ENCODE measurements around the gene CALHM5. TPM values are rescaled to one million over a fixed set of nuclear protein-coding genes. Genes with fewer than 3 reads are reported as not detected.

Gene CALHM5
- polyA plus RNA-seq, 4 donors = under 0.01 to 0.66 (median 0.21) TPM

DNA sequence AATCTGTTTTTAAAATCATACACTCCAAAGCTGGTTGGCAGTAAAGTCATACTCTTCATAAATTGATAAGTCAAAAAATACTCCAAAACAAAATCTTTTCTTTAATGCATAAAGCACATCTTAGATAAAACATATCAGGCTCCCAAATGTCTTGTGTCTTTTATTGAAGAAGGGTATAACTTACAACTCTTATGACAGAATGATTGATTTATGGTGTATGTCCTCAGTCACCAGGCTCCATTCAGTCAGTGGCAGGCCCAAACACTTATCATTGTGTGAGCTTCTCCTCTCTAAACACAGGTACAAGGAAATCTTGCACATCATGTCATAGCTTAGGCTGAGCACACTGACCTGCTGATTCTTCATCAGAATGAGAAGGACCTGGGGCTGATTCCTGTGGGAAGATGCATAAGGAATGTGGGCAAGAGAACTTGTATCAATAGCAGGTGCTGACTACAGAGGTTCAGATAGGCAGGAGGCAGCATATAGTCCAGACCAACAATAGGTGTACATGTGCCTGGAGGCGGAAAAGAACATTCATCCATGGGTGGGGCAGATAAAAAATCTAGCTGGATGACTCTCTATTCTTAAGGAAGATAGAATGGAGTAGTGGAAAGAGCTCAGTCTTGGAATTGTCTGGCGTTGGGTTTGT is 1.9 kb downstream of the CALHM5 start:
- Histone ChIP-seq H3K27ac (ENCODE audit: low read depth in 1 of 3, low read length in 2 of 3) (no peak overlapping the region), H3K4me1 (ENCODE audit: control insufficient read depth in 3 of 3, insufficient read depth in 2 of 3, low read depth in 1 of 3, low read length in 2 of 3) (peaks cover 0 to 3% (median 0%) of the 10 kb centered on the region in 3 donors), H3K36me3 (ENCODE audit: control insufficient read depth in 3 of 3, insufficient read depth in 2 of 3, low read depth in 1 of 3, low read length in 3 of 3) (no peaks in the 10 kb centered on the region), H3K27me3 (ENCODE audit: control insufficient read depth in 3 of 3, insufficient read depth in 3 of 3, low read length in 3 of 3) (no peaks in the 10 kb centered on the region), H3K9me3 (ENCODE audit: control insufficient read depth in 2 of 2, insufficient read depth in 1 of 2, low read depth in 1 of 2, low read length in 1 of 2) (no peaks in the 10 kb centered on the region), H3K4me3 (ENCODE audit: low read depth in 1 of 3, low read length in 3 of 3) (no peak overlapping the region)
- WGBS, 3 donors = 65 to 82% (median 76%) methylated on average over 2 of the region's 2 CpGs
- DNase-seq (no peak), FAIRE-seq (no peak)

DNA sequence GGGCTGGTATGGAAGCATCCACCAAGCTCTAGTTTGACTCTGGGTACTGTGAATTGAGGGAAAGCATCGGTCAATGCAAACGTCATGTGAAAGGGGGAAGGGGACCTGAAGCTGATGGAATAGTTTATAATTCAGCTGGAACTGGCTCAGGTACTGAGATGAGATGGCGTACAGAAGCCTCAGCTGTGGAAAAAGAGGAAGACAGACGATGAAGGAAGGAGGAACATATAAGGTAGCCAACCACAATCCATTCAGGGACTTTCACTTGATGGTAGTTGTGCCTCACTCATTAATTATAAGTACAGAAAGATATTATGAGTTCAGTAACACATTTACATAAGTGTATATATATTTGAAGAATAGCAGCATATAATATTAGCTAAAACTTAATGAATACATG is 2.7 kb downstream of the CALHM5 start:
- WGBS, 3 donors = 81 to 89% (median 85%) methylated on average over 4 of the region's 4 CpGs
- Histone ChIP-seq H3K27ac (ENCODE audit: low read depth in 1 of 3, low read length in 2 of 3) (no peak overlapping the region), H3K36me3 (ENCODE audit: control insufficient read depth in 3 of 3, insufficient read depth in 2 of 3, low read depth in 1 of 3, low read length in 3 of 3) (no peaks in the 10 kb centered on the region), H3K27me3 (ENCODE audit: control insufficient read depth in 3 of 3, insufficient read depth in 3 of 3, low read length in 3 of 3) (no peaks in the 10 kb centered on the region), H3K4me3 (ENCODE audit: low read depth in 1 of 3, low read length in 3 of 3) (no peak overlapping the region), H3K9me3 (ENCODE audit: control insufficient read depth in 2 of 2, insufficient read depth in 1 of 2, low read depth in 1 of 2, low read length in 1 of 2) (no peaks in the 10 kb centered on the region), H3K4me1 (ENCODE audit: control insufficient read depth in 3 of 3, insufficient read depth in 2 of 3, low read depth in 1 of 3, low read length in 2 of 3) (peaks cover 0 to 3% (median 0%) of the 10 kb centered on the region in 3 donors)
- FAIRE-seq (no peak), DNase-seq (no peak)

DNA sequence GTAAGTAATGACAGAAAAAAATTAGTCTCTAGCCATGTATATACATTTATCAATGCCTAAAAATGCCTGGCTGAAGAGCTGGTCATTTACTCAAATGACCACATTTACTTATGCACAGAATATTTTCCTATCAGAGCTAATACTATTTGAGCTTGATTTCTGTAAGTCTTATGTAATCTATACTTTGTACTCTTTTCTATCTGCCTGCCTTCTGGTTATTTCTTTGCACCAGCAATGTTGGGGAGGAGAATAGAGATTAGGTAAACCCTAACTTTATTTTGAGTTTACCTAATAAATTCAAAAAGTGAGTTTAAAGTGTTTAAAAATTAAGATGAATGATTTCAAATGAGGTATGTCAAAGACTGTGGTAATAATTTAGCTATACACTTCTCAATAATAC is 3.7 kb downstream of the CALHM5 start:
- H3K36me3 ChIP-seq (ENCODE audit: control insufficient read depth in 3 of 3, insufficient read depth in 2 of 3, low read depth in 1 of 3, low read length in 3 of 3) = no peaks in the 10 kb centered on the region
- no peaks in the 10 kb centered on the region for H3K27me3 ChIP-seq (ENCODE audit: control insufficient read depth in 3 of 3, insufficient read depth in 3 of 3, low read length in 3 of 3)
- no peak overlapping the region for H3K4me3 ChIP-seq (ENCODE audit: low read depth in 1 of 3, low read length in 3 of 3)
- H3K27ac ChIP-seq (ENCODE audit: low read depth in 1 of 3, low read length in 2 of 3) = no peak overlapping the region
- FAIRE-seq (no peak), DNase-seq (no peak)
- H3K4me1 ChIP-seq (ENCODE audit: control insufficient read depth in 3 of 3, insufficient read depth in 2 of 3, low read depth in 1 of 3, low read length in 2 of 3) = peaks cover 0 to 3% (median 0%) of the 10 kb centered on the region in 3 donors
- no peaks in the 10 kb centered on the region for H3K9me3 ChIP-seq (ENCODE audit: control insufficient read depth in 2 of 2, insufficient read depth in 1 of 2, low read depth in 1 of 2, low read length in 1 of 2)

DNA sequence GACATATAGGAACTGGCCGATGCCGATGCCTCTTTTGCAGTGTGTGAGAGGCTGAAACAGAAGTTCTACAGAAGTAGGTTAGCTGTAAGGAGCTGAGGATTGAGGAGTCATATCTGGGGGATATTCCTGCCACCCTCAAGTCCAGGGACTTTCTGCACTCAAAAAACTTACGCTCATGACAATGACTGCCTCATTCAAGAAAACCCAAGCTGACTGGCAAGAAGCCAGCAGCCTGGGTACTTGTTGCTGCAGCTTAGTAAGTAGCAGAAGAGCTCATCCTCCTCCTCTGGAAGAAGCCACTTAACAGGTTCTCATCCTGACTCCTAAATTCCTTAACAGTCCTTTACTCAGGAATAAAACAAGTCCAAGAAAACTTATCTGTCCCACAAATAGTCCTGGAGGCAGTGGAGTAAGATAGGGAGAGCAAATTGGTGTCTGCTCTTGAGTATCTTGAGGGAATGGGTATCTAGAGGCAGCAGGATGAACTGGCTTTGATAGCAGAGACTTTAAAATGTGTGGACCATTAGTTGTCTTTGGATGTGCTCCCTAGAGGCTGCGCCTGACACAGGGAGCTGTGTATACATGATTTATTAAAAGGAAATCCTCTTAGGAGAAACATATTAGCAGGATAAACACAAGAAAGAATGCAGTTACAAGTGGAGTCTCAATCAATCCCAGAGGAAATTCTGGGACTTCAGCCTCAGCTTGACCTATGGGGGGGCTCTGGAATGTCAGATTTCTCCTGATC is 7.4 kb downstream of the CALHM5 start:
- H3K4me3 ChIP-seq (ENCODE audit: low read depth in 1 of 3, low read length in 3 of 3) = no peak overlapping the region
- H3K4me1 ChIP-seq (ENCODE audit: control insufficient read depth in 3 of 3, insufficient read depth in 2 of 3, low read depth in 1 of 3, low read length in 2 of 3) = peaks cover 0 to 3% (median 0%) of the 10 kb centered on the region in 3 donors
- no peaks in the 10 kb centered on the region for H3K9me3 ChIP-seq (ENCODE audit: control insufficient read depth in 2 of 2, insufficient read depth in 1 of 2, low read depth in 1 of 2, low read length in 1 of 2)
- no peak overlapping the region for H3K27ac ChIP-seq (ENCODE audit: low read depth in 1 of 3, low read length in 2 of 3)
- H3K36me3 ChIP-seq (ENCODE audit: control insufficient read depth in 3 of 3, insufficient read depth in 2 of 3, low read depth in 1 of 3, low read length in 3 of 3) = no peaks in the 10 kb centered on the region
- DNase-seq = no peak
- no peaks in the 10 kb centered on the region for H3K27me3 ChIP-seq (ENCODE audit: control insufficient read depth in 3 of 3, insufficient read depth in 3 of 3, low read length in 3 of 3)
- FAIRE-seq = no peak
- 75 to 89% (median 83%) methylated on average over 4 of the region's 4 CpGs for WGBS, 3 donors

DNA sequence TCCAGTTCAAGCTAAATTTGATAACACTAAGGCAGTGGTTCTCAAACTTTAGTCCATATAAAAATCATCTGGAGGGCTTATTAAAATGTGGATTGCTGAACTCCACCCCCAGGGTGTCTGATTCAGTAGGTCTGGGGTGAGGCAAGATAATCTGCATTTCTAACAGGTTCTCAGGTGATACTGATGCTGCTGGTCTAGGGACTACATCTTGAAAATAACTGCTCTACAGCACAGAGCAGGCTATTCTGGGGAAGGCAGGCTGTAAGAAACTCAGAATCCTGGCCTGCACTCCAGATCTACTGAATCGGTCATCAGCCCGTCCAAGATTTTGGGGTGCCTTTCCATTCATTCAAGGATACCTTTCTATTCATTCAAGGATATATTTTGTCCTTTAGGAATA is 11.5 kb downstream of the CALHM5 start:
- 95 to 98% (median 96%) methylated on average over 2 of the region's 2 CpGs for WGBS, 3 donors
- Histone ChIP-seq H3K4me3 (ENCODE audit: low read depth in 1 of 3, low read length in 3 of 3) (no peak overlapping the region), H3K27me3 (ENCODE audit: control insufficient read depth in 3 of 3, insufficient read depth in 3 of 3, low read length in 3 of 3) (no peaks in the 10 kb centered on the region), H3K36me3 (ENCODE audit: control insufficient read depth in 3 of 3, insufficient read depth in 2 of 3, low read depth in 1 of 3, low read length in 3 of 3) (no peaks in the 10 kb centered on the region), H3K9me3 (ENCODE audit: control insufficient read depth in 2 of 2, insufficient read depth in 1 of 2, low read depth in 1 of 2, low read length in 1 of 2) (no peaks in the 10 kb centered on the region), H3K27ac (ENCODE audit: low read depth in 1 of 3, low read length in 2 of 3) (no peak overlapping the region), H3K4me1 (ENCODE audit: control insufficient read depth in 3 of 3, insufficient read depth in 2 of 3, low read depth in 1 of 3, low read length in 2 of 3) (no peaks in the 10 kb centered on the region)
- DNase-seq (no peak), FAIRE-seq (no peak)

DNA sequence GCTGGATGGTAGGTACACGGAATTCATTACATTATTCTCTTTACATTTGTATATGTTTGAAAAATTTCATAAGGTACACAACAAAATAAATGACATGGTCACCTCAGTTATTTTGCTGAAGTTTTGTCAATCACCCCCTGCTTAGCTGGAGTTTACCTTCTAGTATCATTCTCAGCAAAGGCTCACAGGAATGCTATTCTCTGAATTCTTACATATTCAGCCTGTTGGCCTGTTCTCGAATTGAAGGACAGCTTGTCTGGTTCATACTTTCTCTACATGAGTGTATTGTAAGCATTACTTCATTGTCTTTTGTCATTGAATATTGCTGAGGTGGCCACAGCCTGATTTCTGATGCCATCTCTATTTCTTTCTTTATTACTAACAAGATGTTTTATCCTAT is 12.8 kb downstream of the CALHM5 start:
- DNase-seq = no peak
- H3K36me3 ChIP-seq (ENCODE audit: control insufficient read depth in 3 of 3, insufficient read depth in 2 of 3, low read depth in 1 of 3, low read length in 3 of 3) = no peaks in the 10 kb centered on the region
- no peaks in the 10 kb centered on the region for H3K9me3 ChIP-seq (ENCODE audit: control insufficient read depth in 2 of 2, insufficient read depth in 1 of 2, low read depth in 1 of 2, low read length in 1 of 2)
- H3K4me1 ChIP-seq (ENCODE audit: control insufficient read depth in 3 of 3, insufficient read depth in 2 of 3, low read depth in 1 of 3, low read length in 2 of 3) = no peaks in the 10 kb centered on the region
- 79 to 90% (median 88%) methylated on average over 2 of the region's 2 CpGs for WGBS, 3 donors
- H3K27me3 ChIP-seq (ENCODE audit: control insufficient read depth in 3 of 3, insufficient read depth in 3 of 3, low read length in 3 of 3) = no peaks in the 10 kb centered on the region
- FAIRE-seq = no peak
- no peak overlapping the region for H3K4me3 ChIP-seq (ENCODE audit: low read depth in 1 of 3, low read length in 3 of 3)
- H3K27ac ChIP-seq (ENCODE audit: low read depth in 1 of 3, low read length in 2 of 3) = no peak overlapping the region

DNA sequence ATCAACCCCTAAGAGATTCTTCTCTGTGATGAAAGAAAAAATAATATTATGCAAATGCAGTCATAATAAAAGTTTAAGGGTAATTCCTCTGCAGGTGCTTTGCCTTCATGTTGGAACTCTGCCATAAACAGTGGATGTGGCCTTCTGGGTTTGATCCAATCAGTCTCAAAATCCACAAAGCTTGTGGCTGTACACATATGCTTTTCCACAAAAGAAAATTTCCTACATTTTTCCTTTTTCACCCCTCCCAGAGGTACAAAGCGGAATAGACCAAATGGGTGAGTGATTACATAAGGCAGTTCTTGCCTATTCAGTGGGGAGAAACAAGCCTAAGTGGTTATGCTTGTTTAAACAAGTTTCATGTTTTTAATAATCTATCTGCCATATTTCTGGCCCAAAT is 16.7 kb downstream of the CALHM5 start:
- no peak overlapping the region for H3K4me3 ChIP-seq (ENCODE audit: low read depth in 1 of 3, low read length in 3 of 3)
- no peaks in the 10 kb centered on the region for H3K4me1 ChIP-seq (ENCODE audit: control insufficient read depth in 3 of 3, insufficient read depth in 2 of 3, low read depth in 1 of 3, low read length in 2 of 3)
- 85 to 93% (median 89%) methylated on average over 1 of the region's 1 CpG for WGBS, 3 donors
- no peak overlapping the region for H3K27ac ChIP-seq (ENCODE audit: low read depth in 1 of 3, low read length in 2 of 3)
- no peaks in the 10 kb centered on the region for H3K36me3 ChIP-seq (ENCODE audit: control insufficient read depth in 3 of 3, insufficient read depth in 2 of 3, low read depth in 1 of 3, low read length in 3 of 3)
- no peak for FAIRE-seq
- no peaks in the 10 kb centered on the region for H3K27me3 ChIP-seq (ENCODE audit: control insufficient read depth in 3 of 3, insufficient read depth in 3 of 3, low read length in 3 of 3)
- no peak for DNase-seq
- no peaks in the 10 kb centered on the region for H3K9me3 ChIP-seq (ENCODE audit: control insufficient read depth in 2 of 2, insufficient read depth in 1 of 2, low read depth in 1 of 2, low read length in 1 of 2)

DNA sequence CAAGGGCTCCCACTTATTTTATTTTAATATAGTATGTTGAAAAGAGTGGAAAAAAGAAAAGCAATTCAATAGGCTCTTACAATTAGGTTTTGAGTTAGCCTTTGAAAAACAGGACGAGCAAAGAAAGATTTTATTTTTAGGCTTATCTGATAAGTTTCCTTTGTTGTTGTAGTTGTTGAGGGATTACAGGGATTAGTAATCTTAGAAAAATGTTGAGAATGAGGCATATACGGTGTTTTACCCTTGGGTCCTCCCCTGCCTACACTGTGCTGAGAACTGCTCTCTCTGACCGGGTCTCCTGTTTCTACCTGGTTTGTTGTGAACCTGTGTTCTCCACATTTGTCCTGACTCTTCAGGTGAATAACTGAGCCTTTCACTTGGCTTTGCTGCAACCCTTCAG is 17.3 kb downstream of the CALHM5 start:
- Histone ChIP-seq H3K4me1 (ENCODE audit: control insufficient read depth in 3 of 3, insufficient read depth in 2 of 3, low read depth in 1 of 3, low read length in 2 of 3) (no peaks in the 10 kb centered on the region), H3K36me3 (ENCODE audit: control insufficient read depth in 3 of 3, insufficient read depth in 2 of 3, low read depth in 1 of 3, low read length in 3 of 3) (no peaks in the 10 kb centered on the region), H3K9me3 (ENCODE audit: control insufficient read depth in 2 of 2, insufficient read depth in 1 of 2, low read depth in 1 of 2, low read length in 1 of 2) (no peaks in the 10 kb centered on the region), H3K27me3 (ENCODE audit: control insufficient read depth in 3 of 3, insufficient read depth in 3 of 3, low read length in 3 of 3) (no peaks in the 10 kb centered on the region), H3K4me3 (ENCODE audit: low read depth in 1 of 3, low read length in 3 of 3) (no peak overlapping the region), H3K27ac (ENCODE audit: low read depth in 1 of 3, low read length in 2 of 3) (no peak overlapping the region)
- WGBS, 3 donors = 54 to 66% (median 60%) methylated on average over 3 of the region's 3 CpGs
- no peak for FAIRE-seq
- no peak for DNase-seq
